Keratinocyte (primary cell): Measurements from ENCODE around the gene AMZ1.

Source experiments
- CTCF ChIP-seq, 3 experiments: IDR thresholded peaks in 1 of 3; conservative IDR thresholded peaks in 1 of 3; optimal IDR thresholded peaks in 1 of 3; 2 replicates in 2 of 3; 3 replicates in 1 of 3; pipeline versions ENCODE3 to v1.5.1; 2011; ENCODE audit warnings: low read length in 3 of 3, mild to moderate bottlenecking in 3 of 3, moderate library complexity in 2 of 3, control low read depth in 1 of 3, inconsistent platforms in 1 of 3; ENCODE audit not compliant: insufficient read depth in 2 of 3; ENCODE audit errors: extremely low read depth in 1 of 3
- EZH2 ChIP-seq: IDR thresholded peaks from one replicate; pipeline ENCODE4 v1.6.1; 2012; ENCODE audit warnings: inconsistent platforms, mild to moderate bottlenecking, low read length, moderate library complexity

- no peak for TF ChIP-seq CTCF (optimal IDR thresholded peaks at IDR 0.05 in 1 of 3, IDR thresholded peaks at IDR 0.05 in 1 of 3, conservative IDR thresholded peaks at IDR 0.05 in 1 of 3; ENCODE audit: extremely low read depth in 1 of 3, insufficient read depth in 2 of 3, low read length in 3 of 3)
- no peak for TF ChIP-seq EZH2
These were observed 22.6 kb upstream of the AMZ1 start for GRCh38 chr7:2665359-2665791.
